Neural cell (in vitro differentiated cells): Measurements from ENCODE around the gene INO80. TPM values are rescaled to one million over a fixed set of nuclear protein-coding genes. Genes with fewer than 3 reads are reported as not detected.

ENCODE experiments used
- H2AFZ ChIP-seq: fragments of 200-600, 300-800 bp; sonication (generic), shearing (Covaris generic); 2 replicates; pipeline ENCODE4 v1.6.0; 2014; ENCODE audit warnings: low read depth, mild to moderate bottlenecking, antibody characterized with exemption, low read length, moderate library complexity
- H3F3A ChIP-seq: fragments of 200-600 bp; shearing (Covaris generic); 2 replicates; pipeline ENCODE4 v1.6.1; 2016; ENCODE audit warnings: mild to moderate bottlenecking, moderate library complexity, mixed read lengths, antibody characterized with exemption, low read length; ENCODE audit not compliant: insufficient read depth, poor library complexity, severe bottlenecking
- H3K27ac ChIP-seq: fragments of 200-600, 300-800 bp; sonication (generic), shearing (Covaris generic); 2 replicates; pipeline ENCODE4 v1.5.1; 2014; ENCODE audit warnings: mild to moderate bottlenecking, low read length, moderate library complexity
- H3K27me3 ChIP-seq: fragments of 300-800, 200-600 bp; sonication (generic), shearing (Covaris generic); 2 replicates; pipeline ENCODE4 v1.6.0; 2014; ENCODE audit warnings: mild to moderate bottlenecking, low read depth, low read length, moderate library complexity; ENCODE audit not compliant: insufficient read depth
- H3K36me3 ChIP-seq: fragments of 300-800, 200-600 bp; sonication (generic), shearing (Covaris generic); 2 replicates; pipeline ENCODE4 v1.5.1; 2014; ENCODE audit warnings: mild to moderate bottlenecking, antibody characterized with exemption, low read length, moderate library complexity; ENCODE audit not compliant: insufficient read depth
- H3K4me2 ChIP-seq: fragments of 300-800, 200-600 bp; sonication (generic), shearing (Covaris generic); 2 replicates; pipeline ENCODE4 v1.6.0; 2014; ENCODE audit warnings: mild to moderate bottlenecking, low read length
- H3K4me3 ChIP-seq: fragments of 300-800, 200-600 bp; sonication (generic), shearing (Covaris generic); 2 replicates; pipeline ENCODE4 v1.5.1; 2014; ENCODE audit warnings: mild to moderate bottlenecking, low read length, moderate library complexity
- H3K79me2 ChIP-seq: fragments of 200-600 bp; shearing (Covaris generic); replicated peaks from 2 replicates; pipeline ENCODE4 v1.6.0; 2014; ENCODE audit warnings: mild to moderate bottlenecking, low read length, moderate library complexity; ENCODE audit not compliant: insufficient read depth
- H3K9ac ChIP-seq: fragments of 300-800, 200-600 bp; sonication (generic), shearing (Covaris generic); 2 replicates; pipeline ENCODE4 v1.6.1; 2016; ENCODE audit warnings: mild to moderate bottlenecking, low read length, mixed read lengths
- H3K9me2 ChIP-seq: fragments of 200-600 bp; shearing (Covaris generic); 2 replicates; pipeline ENCODE4 v1.6.1; 2016; ENCODE audit warnings: mild to moderate bottlenecking, low read length, mixed read lengths; ENCODE audit not compliant: insufficient read depth
- H3K9me3 ChIP-seq: fragments of 200-600, 300-800 bp; sonication (generic), shearing (Covaris generic); 2 replicates; pipeline ENCODE4 v1.6.1; 2016; ENCODE audit warnings: mild to moderate bottlenecking, mixed run types, low read length, moderate library complexity, mixed read lengths
- H4K20me1 ChIP-seq: fragments of 200-600 bp; shearing (Covaris generic); 2 replicates; pipeline ENCODE4 v1.6.1; 2016; ENCODE audit warnings: mild to moderate bottlenecking, mixed run types; ENCODE audit not compliant: insufficient read depth
- EP300 ChIP-seq: fragments of 450-650 bp; conservative IDR thresholded peaks from 2 replicates; pipeline ENCODE4 v1.6.1; 2014; ENCODE audit warnings: antibody characterized with exemption, mild to moderate bottlenecking, moderate library complexity; ENCODE audit not compliant: poor library complexity, severe bottlenecking
- EZH2 ChIP-seq: fragments of 200-600, 300-800 bp; shearing (Covaris generic), sonication (generic); IDR thresholded peaks from 2 replicates; pipeline ENCODE4 v1.6.1; 2014; ENCODE audit warnings: antibody characterized with exemption, low read length, borderline replicate concordance, mild to moderate bottlenecking; ENCODE audit not compliant: insufficient read depth, poor library complexity, severe bottlenecking
- MXI1 ChIP-seq: fragments of 450-650 bp; conservative IDR thresholded peaks from 2 replicates; pipeline ENCODE4 v1.6.1; 2014; ENCODE audit warnings: antibody characterized with exemption, mild to moderate bottlenecking; ENCODE audit not compliant: poor library complexity, severe bottlenecking
- POLR2AphosphoS5 ChIP-seq: IDR thresholded peaks from 2 replicates; pipeline ENCODE4 v1.6.1; 2012
- RAD21 ChIP-seq: fragments of 450-650 bp; conservative IDR thresholded peaks from 2 replicates; pipeline ENCODE4 v1.6.1; 2014; ENCODE audit warnings: antibody characterized with exemption, mild to moderate bottlenecking, moderate library complexity
- REST ChIP-seq: IDR thresholded peaks from 2 replicates; pipeline ENCODE4 v1.6.1; 2012; ENCODE audit warnings: borderline replicate concordance
- SMC3 ChIP-seq: fragments of 450-650 bp; conservative IDR thresholded peaks from 2 replicates; pipeline ENCODE4 v1.6.1; 2014; ENCODE audit warnings: antibody characterized with exemption, mild to moderate bottlenecking, moderate library complexity; ENCODE audit not compliant: poor library complexity
- TAF1 ChIP-seq: IDR thresholded peaks from 2 replicates; pipeline ENCODE4 v1.6.1; 2012; ENCODE audit warnings: low read depth
- polyA plus RNA-seq: library from polyadenylated mRNA; depleted of rRNA; stranded (reverse); fragments of >200 nt; gene quantifications from 2 replicates; pipeline ENCODE4 v1.2.3, GENCODE V29; 2014
- TF ChIP-seq, protein P1 (sequence below): fragments of 450-650 bp; IDR thresholded peaks from 2 replicates; pipeline ENCODE4 v1.5.1; 2014; ENCODE audit warnings: antibody characterized with exemption, mild to moderate bottlenecking, moderate library complexity; ENCODE audit not compliant: poor library complexity, severe bottlenecking

Gene INO80
- polyA plus RNA-seq, 1 donor from 2014 or later, result 8.4 TPM

GRCh38 chr15:40999190-40999589, 116.9 kb downstream of the INO80 start:
- H3K36me3 ChIP-seq, result peaks cover 5% of the 10 kb centered on the region
- no peaks in the 10 kb centered on the region for H3K9me2 ChIP-seq
- H4K20me1 ChIP-seq, result no peaks in the 10 kb centered on the region
- H3K79me2 ChIP-seq, result no peaks in the 10 kb centered on the region
- no peak overlapping the region for H2AFZ ChIP-seq
- TF ChIP-seq, protein P1, sequence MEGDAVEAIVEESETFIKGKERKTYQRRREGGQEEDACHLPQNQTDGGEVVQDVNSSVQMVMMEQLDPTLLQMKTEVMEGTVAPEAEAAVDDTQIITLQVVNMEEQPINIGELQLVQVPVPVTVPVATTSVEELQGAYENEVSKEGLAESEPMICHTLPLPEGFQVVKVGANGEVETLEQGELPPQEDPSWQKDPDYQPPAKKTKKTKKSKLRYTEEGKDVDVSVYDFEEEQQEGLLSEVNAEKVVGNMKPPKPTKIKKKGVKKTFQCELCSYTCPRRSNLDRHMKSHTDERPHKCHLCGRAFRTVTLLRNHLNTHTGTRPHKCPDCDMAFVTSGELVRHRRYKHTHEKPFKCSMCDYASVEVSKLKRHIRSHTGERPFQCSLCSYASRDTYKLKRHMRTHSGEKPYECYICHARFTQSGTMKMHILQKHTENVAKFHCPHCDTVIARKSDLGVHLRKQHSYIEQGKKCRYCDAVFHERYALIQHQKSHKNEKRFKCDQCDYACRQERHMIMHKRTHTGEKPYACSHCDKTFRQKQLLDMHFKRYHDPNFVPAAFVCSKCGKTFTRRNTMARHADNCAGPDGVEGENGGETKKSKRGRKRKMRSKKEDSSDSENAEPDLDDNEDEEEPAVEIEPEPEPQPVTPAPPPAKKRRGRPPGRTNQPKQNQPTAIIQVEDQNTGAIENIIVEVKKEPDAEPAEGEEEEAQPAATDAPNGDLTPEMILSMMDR, result no peak
- TF ChIP-seq POLR2AphosphoS5 (no peak), TAF1 (no peak), RAD21 (no peak), REST (no peak), EZH2 (no peak), EP300 (no peak), SMC3 (no peak), MXI1 (no peak)
- no peaks in the 10 kb centered on the region for H3K9me3 ChIP-seq
- H3K9ac ChIP-seq, result no peak overlapping the region
- no peaks in the 10 kb centered on the region for H3K27me3 ChIP-seq
- H3K4me3 ChIP-seq, result no peak overlapping the region
- no peak overlapping the region for H3K27ac ChIP-seq
- no peak overlapping the region for H3K4me2 ChIP-seq
- no peaks in the 10 kb centered on the region for H3F3A ChIP-seq

DNA sequence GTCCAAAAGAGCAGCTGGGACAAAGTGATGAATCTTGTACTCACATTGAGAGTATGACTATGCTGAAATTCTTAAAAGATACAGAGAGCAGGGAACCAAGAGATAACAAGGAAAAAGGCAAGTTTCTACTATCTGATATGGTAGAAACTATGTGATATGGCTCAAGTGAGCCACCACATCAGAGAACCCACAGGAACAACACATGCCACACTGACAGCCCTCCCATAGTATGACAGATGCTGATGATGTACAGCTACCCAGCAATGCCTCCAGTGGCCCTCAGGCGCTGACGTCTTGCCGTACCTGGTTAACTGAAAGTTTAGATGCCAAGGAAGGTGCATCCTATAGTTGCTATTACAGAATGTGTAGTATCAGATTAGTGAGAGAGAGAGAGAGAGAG, 120.4 kb downstream of the INO80 start:
- Histone ChIP-seq H3K4me3 (no peak overlapping the region), H4K20me1 (no peaks in the 10 kb centered on the region), H3K27me3 (no peaks in the 10 kb centered on the region), H3K79me2 (no peaks in the 10 kb centered on the region), H2AFZ (no peak overlapping the region), H3F3A (no peaks in the 10 kb centered on the region), H3K36me3 (no peaks in the 10 kb centered on the region), H3K9me3 (no peaks in the 10 kb centered on the region), H3K9me2 (no peaks in the 10 kb centered on the region), H3K9ac (no peak overlapping the region), H3K4me2 (no peak overlapping the region), H3K27ac (no peak overlapping the region)
- no peak for TF ChIP-seq RAD21
- TF ChIP-seq, protein P1, result no peak
- no peak for TF ChIP-seq TAF1
- TF ChIP-seq EZH2, result no peak
- no peak for TF ChIP-seq MXI1
- no peak for TF ChIP-seq SMC3
- no peak for TF ChIP-seq POLR2AphosphoS5
- no peak for TF ChIP-seq EP300
- no peak for TF ChIP-seq REST
